ENCODE measurements around the gene EIF3F.

GRCh38 chr11:8038393-8038792, 51.3 kb downstream of the EIF3F start:
- peak; percentile 64 for TF ChIP-seq CTCF (IDR thresholded peaks at IDR 0.05; ENCODE audit: poor library complexity, severe bottlenecking)
- TF ChIP-seq TAF1 (IDR thresholded peaks at IDR 0.05; ENCODE audit: low read depth), result no peak
- peak; percentile 84 for TF ChIP-seq EP300 (conservative IDR thresholded peaks at IDR 0.05; ENCODE audit: poor library complexity, severe bottlenecking)
- no peak for TF ChIP-seq REST (IDR thresholded peaks at IDR 0.05; ENCODE audit: borderline replicate concordance)

Data from neural cell (in vitro differentiated cells).